ENCODE measurements around the gene AK8. TPM values are rescaled to one million over a fixed set of nuclear protein-coding genes. Genes with fewer than 3 reads are reported as not detected.
A peak's percentile ranks its signal among the peaks of the same experiment; 100 is the strongest.

Gene AK8
- total and polyA plus RNA-seq, 11 donors: 0.61 to 1.4 TPM; not detected in 9

DNA sequence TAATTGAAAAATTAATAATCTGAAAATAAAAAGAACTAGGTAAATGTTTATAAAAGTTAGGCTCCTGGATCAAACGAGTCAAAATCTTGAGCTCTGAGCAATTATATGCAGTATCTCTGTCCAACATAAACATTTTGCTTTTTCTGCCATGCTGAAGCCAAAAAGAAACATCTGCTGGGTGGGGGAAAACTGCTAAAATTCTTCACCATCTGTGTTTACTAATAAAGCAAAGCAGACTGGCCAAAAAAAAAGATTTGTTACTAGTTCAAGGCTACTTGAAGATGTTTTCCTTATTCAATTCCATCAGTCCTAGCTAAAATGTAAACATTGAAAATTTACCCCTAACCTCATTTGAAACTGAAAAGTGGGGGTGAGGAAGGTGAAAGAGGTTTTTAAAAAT, 178.1 kb downstream of the AK8 start:
- Histone ChIP-seq H3K36me3 (no peaks in the 10 kb centered on the region), H3K9me3 (peaks cover 0 to 29% (median 18%) of the 10 kb centered on the region in 12 donors), H3K27me3 (peaks cover 0 to 3% (median 0%) of the 10 kb centered on the region in 9 donors), H3K27ac (no peak overlapping the region), H3K4me1 (no peaks in the 10 kb centered on the region), H3K4me3 (no peak overlapping the region)
- 36 to 56% (median 47%) methylated on average over 1 of the region's 1 CpG for WGBS, 4 donors
- DNase-seq (no peak), ATAC-seq (no peak)
- TF ChIP-seq, protein P1, sequence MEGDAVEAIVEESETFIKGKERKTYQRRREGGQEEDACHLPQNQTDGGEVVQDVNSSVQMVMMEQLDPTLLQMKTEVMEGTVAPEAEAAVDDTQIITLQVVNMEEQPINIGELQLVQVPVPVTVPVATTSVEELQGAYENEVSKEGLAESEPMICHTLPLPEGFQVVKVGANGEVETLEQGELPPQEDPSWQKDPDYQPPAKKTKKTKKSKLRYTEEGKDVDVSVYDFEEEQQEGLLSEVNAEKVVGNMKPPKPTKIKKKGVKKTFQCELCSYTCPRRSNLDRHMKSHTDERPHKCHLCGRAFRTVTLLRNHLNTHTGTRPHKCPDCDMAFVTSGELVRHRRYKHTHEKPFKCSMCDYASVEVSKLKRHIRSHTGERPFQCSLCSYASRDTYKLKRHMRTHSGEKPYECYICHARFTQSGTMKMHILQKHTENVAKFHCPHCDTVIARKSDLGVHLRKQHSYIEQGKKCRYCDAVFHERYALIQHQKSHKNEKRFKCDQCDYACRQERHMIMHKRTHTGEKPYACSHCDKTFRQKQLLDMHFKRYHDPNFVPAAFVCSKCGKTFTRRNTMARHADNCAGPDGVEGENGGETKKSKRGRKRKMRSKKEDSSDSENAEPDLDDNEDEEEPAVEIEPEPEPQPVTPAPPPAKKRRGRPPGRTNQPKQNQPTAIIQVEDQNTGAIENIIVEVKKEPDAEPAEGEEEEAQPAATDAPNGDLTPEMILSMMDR (IDR thresholded peaks at IDR 0.05): no peak
- TF ChIP-seq POLR2A (IDR thresholded peaks at IDR 0.05): no peak
- intact Hi-C loops (cut with DNase I): no loop called here

DNA sequence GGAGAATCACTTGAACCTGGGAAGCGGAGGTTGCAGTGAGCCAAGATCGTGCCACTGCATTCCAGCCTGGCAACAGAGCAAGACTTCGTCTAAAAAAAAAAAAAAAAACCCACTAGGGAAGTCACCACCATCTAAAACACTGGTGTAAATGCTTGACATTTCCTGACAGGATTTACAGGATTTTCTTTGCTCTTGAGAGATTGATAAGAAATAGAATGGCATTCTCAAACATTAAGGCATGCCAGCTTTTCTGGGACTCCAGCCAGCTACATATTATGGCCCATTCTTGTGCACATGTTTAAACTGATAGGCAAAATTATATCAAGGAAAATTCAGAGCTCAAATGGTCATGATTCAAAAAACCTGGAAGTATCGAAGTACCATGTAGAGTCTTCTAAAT, 179.1 kb downstream of the AK8 start:
- no peak overlapping the region for H3K27ac ChIP-seq
- ATAC-seq (no peak), DNase-seq (no peak)
- no peaks in the 10 kb centered on the region for H3K27me3 ChIP-seq
- TF ChIP-seq, protein P1 (IDR thresholded peaks at IDR 0.05): no peak
- TF ChIP-seq POLR2A (IDR thresholded peaks at IDR 0.05): no peak
- no peak overlapping the region for H3K4me3 ChIP-seq
- H3K4me1 ChIP-seq: no peaks in the 10 kb centered on the region
- intact Hi-C loops (cut with DNase I): no loop called here
- WGBS, 4 donors: 26 to 36% (median 32%) methylated on average over 4 of the region's 4 CpGs
- H3K36me3 ChIP-seq: no peaks in the 10 kb centered on the region
- peaks cover 0 to 29% (median 18%) of the 10 kb centered on the region in 12 donors for H3K9me3 ChIP-seq

DNA sequence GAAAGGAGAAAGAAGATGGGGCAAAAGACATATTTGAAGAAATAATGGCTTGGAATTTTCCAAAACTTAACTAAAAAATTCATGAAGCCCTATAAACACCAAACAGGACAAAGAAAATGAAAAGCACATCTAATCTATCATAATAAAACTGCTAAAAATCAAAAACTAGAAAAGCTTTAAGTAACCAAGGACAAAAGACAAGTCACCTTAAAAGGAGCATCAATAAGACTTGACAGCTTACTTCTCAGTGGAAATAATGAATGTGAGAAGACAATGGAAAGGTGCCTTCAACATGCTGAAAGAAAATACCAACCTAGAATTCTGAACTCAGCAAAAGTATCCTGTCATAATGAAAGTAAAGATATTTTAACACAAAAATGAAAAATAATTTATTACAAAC, 180.9 kb downstream of the AK8 start:
- Histone ChIP-seq H3K27me3 (no peaks in the 10 kb centered on the region), H3K9me3 (peaks cover 0 to 29% (median 18%) of the 10 kb centered on the region in 12 donors), H3K4me3 (no peak overlapping the region), H3K27ac (no peak overlapping the region), H3K4me1 (no peaks in the 10 kb centered on the region), H3K36me3 (peaks cover 0 to 5% (median 0%) of the 10 kb centered on the region in 9 donors)
- DNase-seq: no peak
- TF ChIP-seq, protein P1 (IDR thresholded peaks at IDR 0.05): no peak
- TF ChIP-seq POLR2A (IDR thresholded peaks at IDR 0.05): no peak
- intact Hi-C loops (cut with DNase I): no loop called here
- no peak for ATAC-seq

DNA sequence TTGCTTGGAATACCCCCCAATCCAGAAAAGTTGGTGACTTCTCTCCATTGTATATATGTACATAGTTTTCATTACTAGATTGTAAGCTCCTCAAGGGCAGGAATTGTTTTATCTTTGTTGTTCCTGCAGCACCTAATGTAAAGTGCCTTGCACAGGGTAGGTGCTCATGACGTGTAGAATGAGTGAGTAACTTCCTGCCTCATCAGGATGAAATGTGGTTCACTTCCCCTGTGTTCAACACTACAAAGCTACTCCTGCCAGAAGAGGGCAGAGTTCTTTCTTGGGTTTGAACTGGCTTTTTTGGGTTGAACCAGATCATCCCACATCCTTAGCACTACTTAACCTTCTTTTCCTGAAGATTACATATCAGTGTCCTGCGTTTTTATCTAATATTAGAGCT, 183.9 kb downstream of the AK8 start:
- Histone ChIP-seq H3K4me1 (peaks cover 0 to 5% (median 0%) of the 10 kb centered on the region in 12 donors), H3K4me3 (no peak overlapping the region), H3K9me3 (peaks cover 0 to 29% (median 18%) of the 10 kb centered on the region in 12 donors), H3K27ac (no peak overlapping the region), H3K36me3 (peaks cover 0 to 34% (median 21%) of the 10 kb centered on the region in 9 donors), H3K27me3 (no peaks in the 10 kb centered on the region)
- ATAC-seq (no peak), DNase-seq (no peak)
- WGBS, 4 donors: 35 to 41% (median 37%) methylated on average over 2 of the region's 2 CpGs
- intact Hi-C loops (cut with DNase I): no loop called here
- TF ChIP-seq POLR2A (IDR thresholded peaks at IDR 0.05): no peak
- TF ChIP-seq, protein P1 (IDR thresholded peaks at IDR 0.05): peak in 4 of 12 donors; percentile 13 to 17 (median 13)
